ENCODE measurements around the gene TM4SF4. TPM values are rescaled to one million over a fixed set of nuclear protein-coding genes. Genes with fewer than 3 reads are reported as not detected.

Gene TM4SF4
- total and polyA plus RNA-seq, 12 donors = not detected

DNA sequence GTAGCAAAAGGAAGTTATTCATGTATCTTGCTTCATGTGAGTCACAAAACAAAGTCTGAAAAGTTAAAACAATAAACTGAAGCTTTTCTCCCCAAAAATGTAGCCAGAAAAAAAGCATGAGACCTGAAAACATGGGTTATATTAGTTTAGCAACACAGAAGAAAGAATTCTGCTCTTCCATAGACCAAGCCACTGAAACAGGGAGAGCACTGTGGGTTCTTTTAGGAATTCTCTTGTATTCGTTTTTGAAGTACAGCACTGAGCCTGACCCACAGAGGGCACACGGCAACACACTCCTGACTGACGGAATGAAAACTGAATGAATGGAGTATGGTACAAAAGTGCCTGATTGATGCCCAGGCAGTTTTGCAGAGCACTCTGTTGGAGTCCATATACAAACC lies 66.6 kb downstream of the TM4SF4 start:
- ATAC-seq = no peak
- H3K4me1 ChIP-seq = peaks cover 0 to 56% (median 31%) of the 10 kb centered on the region in 9 donors

DNA sequence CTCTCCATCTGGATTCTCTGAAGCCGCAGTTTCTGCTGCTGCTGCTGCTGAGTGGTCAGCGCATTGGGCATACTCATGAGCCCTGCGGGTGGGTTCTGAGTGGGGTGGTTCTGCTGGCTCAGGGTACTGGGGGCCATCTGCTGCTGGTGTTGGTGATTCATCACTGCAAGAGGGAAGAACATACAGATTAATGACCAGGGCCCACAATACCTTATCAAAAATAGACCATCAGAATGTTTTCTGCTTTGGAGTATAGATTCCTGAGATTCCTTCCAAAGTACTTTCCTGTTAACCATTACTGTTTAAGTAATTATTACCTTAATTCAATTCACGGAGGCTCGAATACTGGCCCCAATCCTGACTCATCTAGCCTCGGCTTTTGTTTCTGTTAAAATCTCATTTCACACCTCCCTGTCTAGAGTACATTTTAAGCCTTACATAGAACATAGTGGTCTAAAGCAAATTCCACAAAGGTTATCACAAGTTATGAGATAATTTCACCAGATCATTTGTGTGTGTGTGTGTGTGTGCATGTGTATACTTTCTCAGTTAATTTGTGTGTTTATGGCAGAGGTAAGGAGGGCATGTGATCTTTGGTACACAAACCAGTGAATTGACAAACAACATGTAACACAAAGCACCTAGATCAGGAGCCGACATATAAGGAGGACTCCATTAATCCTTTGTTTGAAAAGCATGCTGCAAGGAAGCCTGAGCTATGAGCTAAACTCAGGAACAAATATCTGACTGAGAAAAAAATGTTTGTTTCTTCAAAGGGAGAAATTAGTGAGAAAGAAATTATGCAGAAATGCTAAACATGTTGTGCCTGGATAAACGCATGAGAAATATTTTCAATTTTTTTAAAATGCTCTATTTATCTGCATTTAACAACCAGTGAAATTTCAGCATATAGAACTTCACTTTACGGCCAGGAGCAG lies 68.1 kb downstream of the TM4SF4 start:
- Histone ChIP-seq H3K36me3 (peaks cover 0 to 26% (median 8%) of the 10 kb centered on the region in 9 donors), H3K27ac (peak overlapping the region in 3 of 10 donors; percentile 7 to 42 (median 19)), H3K27me3 (no peaks in the 10 kb centered on the region), H3K4me1 (peaks cover 0 to 57% (median 27%) of the 10 kb centered on the region in 9 donors), H3K9me3 (no peaks in the 10 kb centered on the region), H3K4me3 (no peak overlapping the region)
- WGBS, 2 donors = 78 to 81% methylated on average over 9 of the region's 9 CpGs
- DNase-seq (no peak), ATAC-seq (peak in 2 of 8 donors; percentile 49 to 52)
- intact Hi-C loops (cut with DNase I) = no loop called here
- TF ChIP-seq, protein P1, sequence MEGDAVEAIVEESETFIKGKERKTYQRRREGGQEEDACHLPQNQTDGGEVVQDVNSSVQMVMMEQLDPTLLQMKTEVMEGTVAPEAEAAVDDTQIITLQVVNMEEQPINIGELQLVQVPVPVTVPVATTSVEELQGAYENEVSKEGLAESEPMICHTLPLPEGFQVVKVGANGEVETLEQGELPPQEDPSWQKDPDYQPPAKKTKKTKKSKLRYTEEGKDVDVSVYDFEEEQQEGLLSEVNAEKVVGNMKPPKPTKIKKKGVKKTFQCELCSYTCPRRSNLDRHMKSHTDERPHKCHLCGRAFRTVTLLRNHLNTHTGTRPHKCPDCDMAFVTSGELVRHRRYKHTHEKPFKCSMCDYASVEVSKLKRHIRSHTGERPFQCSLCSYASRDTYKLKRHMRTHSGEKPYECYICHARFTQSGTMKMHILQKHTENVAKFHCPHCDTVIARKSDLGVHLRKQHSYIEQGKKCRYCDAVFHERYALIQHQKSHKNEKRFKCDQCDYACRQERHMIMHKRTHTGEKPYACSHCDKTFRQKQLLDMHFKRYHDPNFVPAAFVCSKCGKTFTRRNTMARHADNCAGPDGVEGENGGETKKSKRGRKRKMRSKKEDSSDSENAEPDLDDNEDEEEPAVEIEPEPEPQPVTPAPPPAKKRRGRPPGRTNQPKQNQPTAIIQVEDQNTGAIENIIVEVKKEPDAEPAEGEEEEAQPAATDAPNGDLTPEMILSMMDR (IDR thresholded peaks at IDR 0.05) = no peak

More for the DNA sequence above, 66.6 kb downstream of the TM4SF4 start:
- H3K4me3 ChIP-seq = no peak overlapping the region
- peaks cover 0 to 26% (median 8%) of the 10 kb centered on the region in 9 donors for H3K36me3 ChIP-seq
- 50 to 61% methylated on average over 3 of the region's 3 CpGs for WGBS, 2 donors
- H3K27me3 ChIP-seq = no peaks in the 10 kb centered on the region
- H3K9me3 ChIP-seq = no peaks in the 10 kb centered on the region
- intact Hi-C loops (cut with DNase I) = no loop called here
- TF ChIP-seq, protein P1 (IDR thresholded peaks at IDR 0.05) = peak in 3 of 9 donors; percentile 9 to 14 (median 12)
- H3K27ac ChIP-seq = peak overlapping the region in 2 of 10 donors; percentile 7 to 45
- no peak for DNase-seq

DNA sequence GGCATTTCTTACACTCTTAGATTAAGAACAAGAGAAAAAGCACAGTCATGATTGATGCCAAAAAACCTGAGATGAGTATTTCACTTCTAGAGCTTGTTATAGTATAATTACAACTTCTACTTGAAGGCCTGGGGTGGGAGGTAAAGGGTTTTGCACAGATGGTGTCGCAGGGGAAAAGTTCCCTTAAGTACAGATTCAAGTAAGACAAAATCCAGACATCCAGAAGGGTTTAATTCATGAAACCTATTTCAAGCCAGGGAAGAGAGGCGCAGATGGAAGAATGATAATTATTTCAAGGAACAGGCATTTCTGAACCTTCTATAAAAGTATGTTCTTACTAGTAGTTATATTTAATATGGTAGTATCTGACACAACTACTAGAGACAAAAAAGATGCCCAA lies 70.6 kb downstream of the TM4SF4 start:
- H3K27me3 ChIP-seq = no peaks in the 10 kb centered on the region
- no peak overlapping the region for H3K4me3 ChIP-seq
- TF ChIP-seq, protein P1 (IDR thresholded peaks at IDR 0.05) = no peak
- H3K27ac ChIP-seq = no peak overlapping the region
- H3K36me3 ChIP-seq = peaks cover 0 to 26% (median 8%) of the 10 kb centered on the region in 9 donors
- no peaks in the 10 kb centered on the region for H3K9me3 ChIP-seq
- intact Hi-C loops (cut with DNase I) = loop anchor here in 1 of 10 donors (5.0 kb wide), 1 partner anchor 112 kb away; the partner anchor contains the start of gene WWTR1
- no peak for DNase-seq
- peaks cover 0 to 58% (median 35%) of the 10 kb centered on the region in 9 donors for H3K4me1 ChIP-seq
- no peak for ATAC-seq
- 95 to 96% methylated on average over 2 of the region's 2 CpGs for WGBS, 2 donors

DNA sequence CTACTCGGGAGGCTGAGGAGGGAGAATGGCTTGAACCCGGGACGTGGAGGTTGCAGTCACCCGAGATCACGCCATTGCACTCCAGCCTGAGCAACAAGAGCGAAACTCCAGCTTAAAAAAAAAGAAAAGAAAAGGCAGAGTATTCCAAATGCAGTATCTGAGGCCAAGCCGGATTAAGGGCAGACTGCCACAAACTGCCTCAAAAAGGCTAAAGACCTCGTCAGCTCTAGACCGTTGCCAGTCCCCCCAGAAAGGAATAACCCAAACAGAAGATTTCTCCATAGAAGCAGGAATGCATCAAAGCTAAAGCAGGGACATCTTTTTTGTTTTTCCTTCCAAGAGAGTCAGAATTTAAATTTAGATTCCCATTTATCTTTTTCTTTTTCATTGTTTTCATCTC lies 72.9 kb downstream of the TM4SF4 start:
- Histone ChIP-seq H3K4me1 (peaks cover 0 to 53% (median 26%) of the 10 kb centered on the region in 9 donors), H3K27ac (peak overlapping the region in 9 of 10 donors; percentile 41 to 83 (median 68)), H3K27me3 (no peaks in the 10 kb centered on the region), H3K9me3 (no peaks in the 10 kb centered on the region), H3K36me3 (peaks cover 0 to 8% (median 0%) of the 10 kb centered on the region in 9 donors), H3K4me3 (no peak overlapping the region)
- DNase-seq (peak; percentile 46 to 74), ATAC-seq (peak; percentile 60 to 89 (median 70))
- WGBS, 2 donors = 42 to 49% methylated on average over 9 of the region's 9 CpGs
- TF ChIP-seq, protein P1 (IDR thresholded peaks at IDR 0.05) = no peak
- intact Hi-C loops (cut with DNase I) = loop anchor here in 1 of 10 donors (5.0 kb wide), 1 partner anchor 110 kb away; the partner anchor contains the start of gene WWTR1
